Mammary epithelial cell (primary cell): Measurements from ENCODE around the gene SH2B2.

Experiments
- EZH2 ChIP-seq: IDR thresholded peaks from 2 replicates; pipeline ENCODE4 v1.6.1; 2012; ENCODE audit warnings: low read length, inconsistent platforms, borderline replicate concordance
- TF ChIP-seq, protein P1 (sequence below), 2 donors: IDR thresholded peaks in 1 of 2; conservative IDR thresholded peaks in 1 of 2; 2 replicates each; pipeline ENCODE4 v1.5.1; 2011 to 2012; ENCODE audit warnings: inconsistent platforms in 2 of 2, low read length in 2 of 2, mild to moderate bottlenecking in 2 of 2, control low read depth in 1 of 2, low read depth in 1 of 2; ENCODE audit not compliant: insufficient read depth in 1 of 2; ENCODE audit errors: extremely low read depth in 1 of 2

DNA sequence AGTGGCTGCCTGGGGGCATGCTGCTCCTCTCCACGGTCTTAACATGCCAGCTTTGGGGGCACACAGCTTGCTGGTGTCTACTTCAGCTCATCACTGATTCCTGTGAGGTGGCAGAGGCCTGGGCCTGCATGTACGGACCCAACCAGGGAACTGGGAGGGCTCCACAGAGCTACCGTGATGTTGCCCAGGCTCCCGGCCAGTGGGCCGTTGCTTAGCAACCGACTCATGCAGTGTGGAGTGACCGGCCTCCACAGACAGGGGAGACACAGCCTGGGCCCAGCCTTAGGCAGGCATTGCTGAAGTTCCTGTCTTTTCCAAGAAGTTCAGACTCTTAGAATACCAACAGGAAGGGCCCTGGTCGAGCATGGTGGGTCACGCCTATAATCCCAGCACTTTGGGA, 25.8 kb upstream of the SH2B2 start:
- TF ChIP-seq, protein P1, sequence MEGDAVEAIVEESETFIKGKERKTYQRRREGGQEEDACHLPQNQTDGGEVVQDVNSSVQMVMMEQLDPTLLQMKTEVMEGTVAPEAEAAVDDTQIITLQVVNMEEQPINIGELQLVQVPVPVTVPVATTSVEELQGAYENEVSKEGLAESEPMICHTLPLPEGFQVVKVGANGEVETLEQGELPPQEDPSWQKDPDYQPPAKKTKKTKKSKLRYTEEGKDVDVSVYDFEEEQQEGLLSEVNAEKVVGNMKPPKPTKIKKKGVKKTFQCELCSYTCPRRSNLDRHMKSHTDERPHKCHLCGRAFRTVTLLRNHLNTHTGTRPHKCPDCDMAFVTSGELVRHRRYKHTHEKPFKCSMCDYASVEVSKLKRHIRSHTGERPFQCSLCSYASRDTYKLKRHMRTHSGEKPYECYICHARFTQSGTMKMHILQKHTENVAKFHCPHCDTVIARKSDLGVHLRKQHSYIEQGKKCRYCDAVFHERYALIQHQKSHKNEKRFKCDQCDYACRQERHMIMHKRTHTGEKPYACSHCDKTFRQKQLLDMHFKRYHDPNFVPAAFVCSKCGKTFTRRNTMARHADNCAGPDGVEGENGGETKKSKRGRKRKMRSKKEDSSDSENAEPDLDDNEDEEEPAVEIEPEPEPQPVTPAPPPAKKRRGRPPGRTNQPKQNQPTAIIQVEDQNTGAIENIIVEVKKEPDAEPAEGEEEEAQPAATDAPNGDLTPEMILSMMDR (conservative IDR thresholded peaks at IDR 0.05 in 1 of 2, IDR thresholded peaks at IDR 0.05 in 1 of 2; ENCODE audit: extremely low read depth in 1 of 2, insufficient read depth in 1 of 2, low read depth in 1 of 2, low read length in 2 of 2), result no peak
- TF ChIP-seq EZH2, result no peak
